ENCODE data around the gene PIGV. TPM values are rescaled to one million over a fixed set of nuclear protein-coding genes. Genes with fewer than 3 reads are reported as not detected.
"Not testable (repeated sequence)": the region's sequence is repeated elsewhere in the genome, so short reads cannot be mapped to it uniquely, and the experiment has no call there.

The PIGV gene
- total RNA-seq, 1 donor from 2014 or later: 7.8 TPM

DNA sequence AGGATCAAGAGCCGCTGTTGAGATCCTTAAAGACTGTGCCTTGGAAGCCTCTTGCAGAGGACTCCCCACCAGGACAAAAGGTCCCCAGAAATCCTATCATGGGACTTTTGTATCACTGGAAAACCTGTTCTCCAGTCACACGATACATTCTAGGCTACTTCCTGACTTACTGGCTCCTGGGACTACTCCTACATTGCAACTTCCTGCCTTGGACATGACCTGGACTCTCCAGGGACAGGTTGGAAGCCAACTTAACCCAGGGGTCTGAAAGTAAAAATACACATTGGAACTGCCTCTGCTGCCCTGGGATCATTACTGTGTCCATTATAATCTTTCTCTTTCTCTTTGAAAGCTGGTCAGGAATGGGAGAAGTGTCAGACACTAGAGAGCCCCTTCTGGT is 9.9 kb downstream of the PIGV start:
- no peak for DNase-seq

DNA sequence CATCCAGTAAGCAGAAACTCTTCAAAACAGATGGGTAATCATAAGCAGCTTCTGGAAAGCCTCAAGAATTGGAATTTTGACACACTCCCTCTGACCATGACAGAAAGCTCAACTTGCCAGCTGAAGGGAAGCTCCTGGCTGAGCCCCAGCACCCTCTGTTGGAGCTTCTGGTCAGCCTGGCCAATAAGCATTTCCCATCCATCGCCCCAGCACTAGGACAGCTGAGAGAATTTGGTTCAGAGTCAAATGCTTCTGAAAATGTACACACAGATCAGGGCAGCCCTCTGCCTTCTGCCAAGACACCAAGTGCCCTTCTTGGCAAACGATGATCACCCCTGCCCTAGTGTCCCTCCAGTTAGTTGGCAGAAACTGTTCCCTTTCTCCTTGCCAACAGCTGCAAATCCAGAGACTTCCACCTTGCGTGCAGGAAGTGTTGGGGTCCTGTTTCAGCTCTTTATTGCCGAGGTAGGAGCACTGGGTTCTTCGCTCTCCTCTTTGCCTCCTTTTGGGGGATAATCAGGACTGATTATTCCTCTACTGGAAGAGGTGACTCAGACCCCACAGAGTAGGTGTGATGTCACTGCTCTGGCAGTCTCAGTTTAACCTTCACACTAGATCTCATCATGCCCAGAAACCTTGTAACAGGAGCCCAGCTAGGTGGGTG is 11.9 kb downstream of the PIGV start:
- peak; percentile 18 for DNase-seq

DNA sequence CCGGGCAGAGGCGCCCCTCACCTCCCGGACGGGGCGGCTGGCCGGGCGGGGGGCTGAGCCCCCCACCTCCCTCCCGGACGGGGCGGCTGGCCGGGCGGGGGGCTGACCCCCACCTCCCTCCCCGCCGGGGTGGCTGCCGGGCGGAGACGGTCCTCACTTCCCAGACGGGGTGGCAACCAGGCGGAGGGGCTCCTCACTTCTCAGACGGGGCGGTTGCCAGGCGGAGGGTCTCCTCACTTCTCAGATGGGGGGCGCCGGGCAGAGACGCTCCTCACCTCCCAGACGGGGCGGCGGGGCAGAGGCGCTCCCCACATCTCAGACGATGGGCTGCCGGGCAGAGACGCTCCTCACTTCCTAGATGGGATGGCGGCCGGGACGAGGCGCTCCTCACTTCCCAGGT is 16.2 kb downstream of the PIGV start:
- DNase-seq: not testable (repeated sequence)

DNA sequence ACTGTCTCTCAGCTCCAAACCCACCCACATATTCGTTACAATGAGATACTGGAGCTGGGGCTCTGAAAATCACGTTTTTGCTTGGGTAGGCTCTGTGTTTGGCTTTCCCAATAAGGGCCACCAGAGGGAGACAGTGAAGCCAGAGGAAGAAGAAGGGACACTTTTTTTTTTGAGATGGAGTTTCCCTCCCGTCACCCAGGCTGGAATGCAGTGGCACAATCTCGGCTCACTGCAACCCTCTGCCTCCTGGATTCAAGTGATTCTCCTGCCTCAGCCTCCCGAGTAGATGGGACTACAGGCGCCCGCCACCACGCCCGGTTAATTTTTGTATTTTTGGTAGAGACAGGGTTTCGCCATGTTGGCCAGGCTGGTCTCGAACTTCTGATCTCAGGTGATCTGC is 22.4 kb downstream of the PIGV start:
- not testable (repeated sequence) for DNase-seq

DNA sequence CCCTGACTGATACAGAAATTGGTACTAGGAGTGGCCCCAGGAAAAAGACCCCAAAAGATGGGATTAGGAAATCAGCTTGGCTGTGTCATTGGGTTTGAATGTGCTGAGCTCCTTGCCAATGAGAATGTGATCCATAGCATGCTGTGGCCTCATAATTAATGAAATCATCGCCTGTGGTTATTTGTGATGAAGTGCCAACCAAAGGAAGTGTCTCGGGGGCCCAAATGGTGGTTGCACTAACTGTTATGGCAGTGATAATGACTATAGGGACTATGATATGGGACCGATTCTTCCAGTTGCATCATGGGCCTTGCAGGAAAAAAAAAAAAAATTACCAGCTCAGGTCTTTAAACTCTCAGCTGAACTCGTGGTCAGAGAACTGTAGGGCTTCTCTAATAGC is 23.3 kb downstream of the PIGV start:
- no peak for DNase-seq

DNA sequence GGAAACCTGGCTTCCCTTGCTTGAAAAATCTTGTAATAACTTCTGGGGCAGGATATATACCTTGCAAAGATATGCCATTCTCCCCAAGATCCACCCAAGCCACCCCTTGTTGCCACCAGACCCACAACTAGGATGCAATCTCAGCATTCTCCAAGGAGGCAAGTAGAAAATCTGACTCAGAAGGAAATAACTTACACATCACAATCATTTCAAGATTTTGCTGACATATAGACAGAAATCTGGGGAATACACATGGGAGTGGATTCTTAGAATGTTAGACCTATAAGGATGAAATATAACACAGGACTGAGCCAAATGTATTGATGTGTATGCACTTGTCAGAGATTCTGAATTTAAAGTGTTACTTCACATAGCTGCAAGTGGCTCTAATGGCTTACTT is 24.0 kb downstream of the PIGV start:
- DNase-seq: no peak

DNA sequence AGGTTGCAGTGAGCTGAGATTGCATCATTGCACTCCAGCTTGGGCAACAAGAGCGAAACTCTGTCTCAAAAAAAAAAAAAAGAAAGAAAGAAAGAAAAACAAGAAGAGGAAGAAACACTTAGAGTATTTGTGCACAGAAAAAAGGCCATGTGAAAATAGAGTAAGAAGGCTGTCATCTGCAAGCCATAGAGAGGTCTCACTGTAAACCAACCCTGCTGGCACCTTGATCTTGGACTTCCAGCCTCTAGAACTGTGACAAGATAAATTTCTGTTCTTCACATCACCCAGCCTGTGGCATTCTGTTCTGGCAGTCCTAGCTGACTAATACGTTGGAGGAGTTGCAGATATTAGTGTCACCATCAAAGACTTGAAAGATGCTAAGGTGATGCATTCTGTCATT is 26.6 kb downstream of the PIGV start:
- no peak for DNase-seq

DNA sequence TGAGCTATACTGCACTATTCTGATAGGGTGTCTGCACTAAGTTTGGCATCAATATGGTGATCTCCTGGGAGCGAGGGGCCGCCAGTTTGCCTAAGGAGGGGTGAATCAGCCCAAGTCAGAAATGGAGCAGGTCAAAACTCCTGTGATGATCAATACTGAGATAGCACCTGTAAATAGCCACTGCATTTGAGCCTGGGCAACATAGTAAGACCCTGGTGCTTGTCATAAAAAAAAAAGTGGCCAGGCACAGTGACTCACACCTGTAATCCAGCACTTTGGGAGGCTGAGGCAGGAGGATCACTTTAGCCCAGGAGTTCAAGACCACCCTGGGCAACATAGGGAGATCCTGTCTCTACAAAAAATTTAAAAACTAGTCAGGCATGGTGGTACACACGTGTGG is 27.1 kb downstream of the PIGV start:
- DNase-seq: no peak

DNA sequence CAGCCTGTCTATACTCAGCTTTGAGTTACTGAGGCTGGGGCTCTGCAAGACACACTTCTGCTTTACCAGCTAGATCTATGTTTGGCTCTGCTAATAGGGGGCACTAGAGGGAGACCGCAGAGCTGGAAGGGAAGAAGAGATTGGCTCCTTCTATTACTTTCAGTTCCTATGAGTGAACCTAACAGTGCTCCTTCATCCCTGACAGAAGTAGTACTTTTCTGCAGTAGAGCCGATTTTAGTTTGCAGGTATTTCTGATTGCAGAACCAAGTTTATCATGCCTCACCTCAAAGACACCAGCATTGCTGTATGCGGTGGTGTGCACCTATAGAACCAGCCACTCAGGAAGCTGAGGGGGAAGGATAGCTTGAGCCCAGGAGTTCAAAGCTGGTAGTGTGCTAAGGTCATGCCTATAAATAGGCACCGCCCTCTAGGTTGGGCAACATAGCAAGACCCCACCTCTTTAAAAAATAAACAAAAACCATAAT is 33.1 kb downstream of the PIGV start:
- DNase-seq: no peak

DNA sequence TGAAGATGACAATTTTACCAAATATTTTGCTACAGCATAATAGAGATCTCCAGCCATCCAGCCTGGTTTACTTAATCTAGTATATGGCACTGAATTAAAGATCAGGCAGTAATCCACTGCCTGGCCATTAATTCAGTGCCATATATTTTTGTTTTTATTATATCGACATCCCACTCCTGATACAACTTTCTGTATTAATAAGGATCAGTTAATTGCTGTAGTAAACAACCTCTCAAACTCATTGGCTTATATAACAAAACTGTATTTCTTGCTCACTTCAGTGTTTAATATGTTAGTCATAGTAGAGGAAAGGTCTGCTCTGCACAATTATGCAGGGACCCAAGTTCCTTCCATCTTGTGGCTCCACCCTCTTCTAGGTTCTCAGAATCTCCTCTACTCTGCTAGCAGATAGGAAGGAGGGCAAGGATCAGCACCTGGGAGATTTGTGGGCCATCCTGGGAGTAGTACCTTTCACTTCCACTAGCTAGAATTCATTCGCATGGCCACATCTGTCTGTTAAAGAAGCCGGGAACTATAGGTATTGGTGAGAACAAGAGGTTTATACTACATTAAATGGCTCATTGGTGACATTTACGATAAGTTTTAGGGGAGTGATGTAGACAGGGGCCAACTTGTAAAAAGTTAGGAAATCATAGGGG is 35.1 kb downstream of the PIGV start:
- no peak for DNase-seq

DNA sequence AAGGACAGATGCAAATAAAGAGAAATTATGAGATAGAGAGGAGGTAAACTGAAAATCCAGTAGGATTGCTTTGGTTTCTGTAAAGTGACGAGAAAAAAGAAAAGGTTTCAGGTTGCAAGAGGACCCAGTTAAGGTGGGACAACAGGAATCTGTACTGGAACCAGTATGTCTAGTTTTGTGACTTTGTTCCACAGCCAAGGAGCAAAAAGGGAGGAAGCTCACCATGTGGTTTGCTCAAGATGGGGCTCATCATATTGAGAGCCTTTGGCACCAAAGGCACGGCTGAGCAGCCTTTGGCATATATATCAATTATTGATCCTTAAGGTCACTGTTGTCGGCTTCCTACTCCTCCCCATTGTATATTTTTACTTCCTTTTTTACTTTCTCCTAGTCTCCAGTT is 37.0 kb downstream of the PIGV start:
- no peak for DNase-seq

DNA sequence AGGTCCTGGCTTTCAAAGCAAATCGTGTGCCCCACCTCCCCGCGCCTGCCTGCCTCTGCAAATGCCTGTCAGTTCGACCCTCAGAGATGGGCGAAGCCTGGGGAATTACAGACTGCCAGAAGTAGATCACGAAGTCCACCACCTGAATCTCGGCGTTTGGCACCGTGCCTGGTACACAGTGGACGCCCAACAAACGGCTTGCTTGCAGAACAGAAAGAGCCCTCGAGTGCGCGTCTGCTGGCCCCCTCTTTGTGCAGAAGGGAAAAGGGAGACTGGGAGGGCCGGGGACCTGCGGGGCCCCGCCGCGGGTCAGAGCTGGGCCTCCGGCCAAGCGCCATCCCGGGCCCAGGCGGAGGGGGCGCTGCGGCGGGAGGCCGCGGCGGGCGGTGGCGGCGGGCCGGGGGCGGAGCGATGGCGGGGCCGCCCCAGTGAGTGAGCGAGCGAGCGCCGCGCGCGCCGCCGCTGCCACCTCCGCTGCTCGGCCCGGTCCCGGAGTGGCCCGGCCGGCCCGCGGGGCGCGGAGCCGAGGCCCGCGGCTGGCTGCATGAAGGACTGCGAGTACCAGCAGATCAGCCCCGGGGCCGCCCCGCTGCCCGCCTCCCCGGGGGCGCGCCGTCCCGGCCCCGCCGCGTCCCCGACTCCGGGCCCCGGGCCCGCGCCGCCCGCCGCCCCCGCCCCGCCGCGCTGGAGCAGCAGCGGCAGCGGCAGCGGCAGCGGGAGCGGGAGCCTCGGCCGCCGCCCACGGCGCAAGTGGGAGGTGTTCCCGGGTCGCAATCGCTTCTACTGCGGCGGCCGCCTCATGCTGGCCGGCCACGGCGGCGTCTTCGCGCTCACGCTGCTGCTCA is 38.7 kb downstream of the PIGV start, which contains the start of gene ZDHHC18:
Gene ZDHHC18, plus strand, starts transcription at position 428 of the 845 bp plus-strand sequence. Its CDS starts 117 bp downstream, at position 545.
- DNase-seq: peak; percentile 32

DNA sequence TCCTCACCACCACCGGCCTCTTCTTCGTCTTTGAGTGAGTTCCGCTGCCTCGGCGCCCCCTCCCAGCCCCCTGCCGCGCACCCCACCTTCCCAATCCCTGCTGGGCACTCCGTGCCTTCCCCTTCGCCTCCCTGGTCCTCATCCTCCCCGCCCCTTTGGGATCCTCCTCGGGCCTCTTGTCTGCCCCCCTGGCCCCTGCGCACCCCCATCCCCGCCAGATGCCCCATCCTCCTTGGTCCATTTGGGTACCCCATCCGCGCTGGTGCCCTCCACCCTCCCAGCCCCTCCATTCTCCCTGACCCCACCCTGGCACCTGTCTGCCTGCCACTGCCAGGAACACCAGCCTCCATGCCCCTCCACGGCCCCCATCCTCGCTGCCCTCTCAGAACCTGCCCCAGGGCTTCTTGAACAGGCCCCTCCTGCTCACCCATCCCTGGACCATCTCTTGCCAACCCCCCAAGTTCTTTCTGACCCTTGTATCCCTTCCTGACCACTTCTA is 39.4 kb downstream of the PIGV start:
- DNase-seq: no peak

DNA sequence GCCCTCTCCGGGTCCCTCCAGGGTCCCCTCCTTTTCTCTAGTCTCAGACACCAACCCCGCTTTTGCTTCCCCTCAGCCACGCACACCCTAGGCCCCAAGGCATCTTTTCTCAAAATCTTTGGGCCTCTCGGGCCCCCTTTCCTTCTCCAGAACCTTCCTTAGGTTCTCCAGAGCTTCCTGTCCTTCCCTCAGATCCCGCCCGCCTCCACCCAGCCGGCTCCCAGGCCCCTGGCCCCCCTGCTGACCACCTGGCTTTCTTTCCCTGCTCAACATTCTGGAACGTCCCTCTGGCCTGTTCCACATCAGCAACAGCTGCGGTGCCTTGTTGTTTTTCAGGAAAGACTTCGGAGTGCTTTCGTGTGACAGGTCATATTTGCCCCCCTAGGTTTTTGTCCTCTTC is 39.9 kb downstream of the PIGV start:
- DNase-seq: no peak

DNA sequence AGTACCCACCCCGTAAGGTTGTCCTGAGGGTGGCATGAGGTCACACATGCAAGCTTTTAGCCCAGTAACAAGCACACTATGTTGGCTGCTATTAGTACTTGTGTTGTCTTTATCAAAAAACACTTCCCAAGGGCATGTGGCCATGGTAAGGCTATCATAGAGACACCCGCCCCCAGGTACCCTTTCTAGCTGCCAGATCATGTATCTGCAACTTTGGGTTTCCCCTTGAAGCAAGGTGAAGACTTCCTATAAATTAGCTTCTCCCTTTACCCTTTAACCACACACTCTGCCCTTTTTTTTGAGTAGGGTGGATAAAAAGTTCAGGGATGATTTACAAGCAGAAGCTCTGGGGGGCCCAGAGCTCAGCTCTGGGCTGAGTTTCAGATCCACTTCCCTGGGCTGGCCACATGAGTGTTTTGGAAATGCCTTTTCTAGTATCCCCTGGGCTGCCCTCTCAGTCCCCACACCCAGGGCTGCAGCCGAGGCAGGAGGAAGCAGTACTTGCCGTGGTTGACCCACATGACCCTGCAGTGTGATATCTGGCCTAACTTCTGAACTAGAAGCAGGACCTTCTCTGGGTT is 40.8 kb downstream of the PIGV start:
- DNase-seq: no peak

DNA sequence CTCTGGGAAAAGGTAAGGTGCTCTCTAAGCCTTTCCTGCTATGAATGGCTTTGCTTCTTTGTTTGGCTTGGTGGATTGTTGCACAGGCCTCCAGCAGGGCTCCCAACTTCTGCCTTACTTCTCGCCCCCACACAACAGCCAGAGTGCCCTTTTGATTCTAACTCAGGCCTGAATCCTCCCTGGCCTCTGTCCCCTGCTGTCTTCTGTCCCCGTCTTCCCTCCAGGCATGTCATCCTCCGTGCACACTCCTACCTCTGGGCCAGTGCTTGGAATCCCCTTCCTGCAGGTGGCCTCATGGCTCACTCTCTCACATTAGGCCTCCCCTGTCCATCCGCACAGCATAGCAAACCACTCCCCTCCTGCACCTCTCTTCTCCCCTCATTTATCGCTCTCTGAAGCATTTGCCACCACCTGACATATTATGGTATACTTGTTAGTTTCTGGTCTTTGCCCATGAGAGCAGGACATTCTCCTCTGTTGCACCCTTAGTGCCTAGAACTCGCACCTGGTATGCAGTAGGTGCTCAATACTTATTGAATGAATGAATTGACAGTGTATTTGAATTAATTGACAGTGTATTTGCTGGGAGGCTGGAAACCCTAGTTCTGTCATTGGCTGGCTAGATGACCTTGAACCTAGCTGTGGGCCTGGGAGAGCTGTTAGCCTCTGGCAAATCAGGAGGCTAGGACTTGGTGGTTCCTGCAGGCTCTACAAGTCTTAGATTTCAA is 41.6 kb downstream of the PIGV start:
- no peak for DNase-seq

DNA sequence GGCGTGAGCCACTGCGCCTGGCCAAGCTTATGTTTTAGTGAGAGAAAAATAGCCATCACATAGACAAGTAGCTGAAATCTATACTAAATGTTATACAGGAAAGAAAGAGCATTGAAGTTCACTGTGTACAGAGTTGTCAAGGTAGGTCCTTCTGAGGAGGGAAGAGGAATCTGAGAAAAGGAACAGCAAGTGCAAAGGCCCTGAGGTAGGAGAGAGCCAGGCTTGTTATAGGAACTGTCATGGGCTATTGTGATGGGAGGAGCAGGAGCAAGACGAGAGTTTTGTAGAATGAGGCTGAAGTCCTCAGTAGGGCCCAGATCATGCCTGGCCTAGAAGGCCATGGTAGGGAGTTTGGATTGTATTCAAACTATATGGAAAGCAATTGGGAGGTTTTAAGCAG is 43.3 kb downstream of the PIGV start:
- no peak for DNase-seq

DNA sequence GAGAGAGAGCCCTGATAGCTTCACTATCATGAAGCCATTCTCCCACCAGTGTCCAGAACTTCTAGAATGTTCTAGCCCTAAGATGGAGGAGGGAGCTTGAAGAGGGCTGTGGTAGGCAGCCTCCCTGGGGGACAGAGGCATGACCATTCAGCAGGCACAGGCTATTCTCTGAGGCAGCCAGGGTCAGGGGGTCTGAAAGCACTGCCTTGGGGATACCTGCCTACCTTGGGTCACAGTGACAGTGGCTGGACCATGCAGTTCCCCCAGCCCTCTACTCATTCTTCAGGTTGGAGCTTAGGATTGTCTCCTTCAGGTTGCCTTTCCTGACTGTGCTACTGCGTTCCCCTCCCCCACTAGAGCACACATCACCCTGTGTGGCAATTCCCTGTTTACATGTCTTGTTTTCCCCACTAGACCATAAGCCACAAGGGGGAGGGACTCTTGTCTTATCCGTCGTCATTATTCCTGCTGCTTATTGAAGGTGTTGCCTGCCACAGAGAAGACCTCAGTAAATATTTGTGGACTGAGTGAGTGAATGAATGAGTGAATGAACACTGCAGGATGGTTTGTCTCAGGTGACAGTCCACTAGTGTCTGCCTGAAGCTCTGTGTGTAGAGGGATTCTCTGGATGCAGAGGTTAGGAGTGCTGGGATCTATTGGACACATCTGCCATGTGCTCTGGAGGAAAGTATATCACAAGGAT is 43.9 kb downstream of the PIGV start:
- DNase-seq: no peak

DNA sequence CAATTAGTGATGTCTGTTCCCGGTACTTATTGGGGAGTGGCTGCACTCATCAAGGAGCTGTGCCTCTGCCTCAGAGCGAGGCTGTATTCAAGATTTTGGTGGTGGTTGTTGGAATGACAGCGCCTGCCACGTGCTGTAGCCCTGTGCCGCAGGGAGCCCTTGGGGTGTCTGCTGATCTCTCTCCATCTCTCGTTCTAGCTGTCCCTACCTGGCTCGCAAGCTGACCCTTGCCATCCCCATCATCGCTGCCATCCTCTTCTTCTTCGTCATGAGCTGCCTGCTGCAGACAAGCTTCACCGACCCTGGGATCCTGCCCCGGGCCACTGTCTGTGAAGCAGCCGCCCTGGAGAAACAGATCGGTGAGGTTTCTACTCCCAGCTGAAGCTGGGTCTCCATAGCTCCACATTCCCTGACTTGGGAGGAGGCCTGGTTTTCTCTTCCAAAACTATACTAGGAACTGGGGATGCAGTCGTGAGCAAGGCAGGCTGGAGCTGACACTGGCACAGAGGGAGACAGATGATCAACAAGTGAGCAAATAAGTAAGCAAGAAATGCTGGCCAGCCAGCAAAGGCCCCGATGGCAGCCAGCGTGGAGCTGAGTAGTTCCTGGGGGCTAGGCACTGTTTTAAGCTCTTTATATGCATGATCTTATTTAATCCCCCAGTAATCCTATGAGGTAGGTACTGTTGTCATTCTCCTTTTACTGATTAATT is 44.7 kb downstream of the PIGV start:
- no peak for DNase-seq

Data from skin of body (tissue), 2 donors.